NCI-H82 treated with DMSO at 0.1 percent for 48 hours (cell line): ENCODE results near the gene RHNO1.
A peak's percentile ranks its signal among the peaks of the same experiment; 100 is the strongest.
"Not testable (repeated sequence)": the region's sequence is repeated elsewhere in the genome, so short reads cannot be mapped to it uniquely, and the experiment has no call there.

Experiments
- DNase-seq: peaks from one replicate; lab custom pipeline; 2025; ENCODE audit not compliant: unreplicated experiment; lab: John Stamatoyannopoulos, UW

The RHNO1 gene

GRCh38 chr12:2858334-2858733 is 18.7 kb upstream of the RHNO1 start:
- no peak for DNase-seq

- DNase-seq: no peak
Observed at GRCh38 chr12:2858944-2859421, 18.0 kb upstream of the RHNO1 start.

GRCh38 chr12:2860170-2860569 is 16.9 kb upstream of the RHNO1 start:
- DNase-seq: no peak

- DNase-seq: no peak
Observed at GRCh38 chr12:2862876-2863275, 14.1 kb upstream of the RHNO1 start.

GRCh38 chr12:2863402-2863801 is 13.6 kb upstream of the RHNO1 start:
- not testable (repeated sequence) for DNase-seq

- no peak for DNase-seq
Observed at GRCh38 chr12:2864198-2864597, 12.8 kb upstream of the RHNO1 start.

GRCh38 chr12:2868986-2869632 is 7.9 kb upstream of the RHNO1 start:
- not testable (repeated sequence) for DNase-seq

- peak; percentile 9 for DNase-seq
Observed at GRCh38 chr12:2876431-2877046, 484 bp upstream of the RHNO1 start.

- peak; percentile 80 for DNase-seq
Observed at GRCh38 chr12:2877953-2878732, 1.1 kb downstream of the RHNO1 start.

GRCh38 chr12:2879853-2880252 is 2.8 kb downstream of the RHNO1 start:
- DNase-seq: no peak

GRCh38 chr12:2884810-2885209 is 7.8 kb downstream of the RHNO1 start:
- no peak for DNase-seq

- no peak for DNase-seq
Observed at GRCh38 chr12:2886768-2887450, 9.9 kb downstream of the RHNO1 start.

GRCh38 chr12:2890001-2890387 is 13.0 kb downstream of the RHNO1 start:
- DNase-seq: no peak

GRCh38 chr12:2890388-2891239 is 13.6 kb downstream of the RHNO1 start, which contains the start of gene TULP3:
Gene TULP3, plus strand, starts transcription at chr12:2890891. Its CDS starts 57 bp downstream, at chr12:2890948.
- DNase-seq: peak; percentile 95

- peak; percentile 22 for DNase-seq
Observed at GRCh38 chr12:2891240-2892053, 14.4 kb downstream of the RHNO1 start.

GRCh38 chr12:2892246-2892645 is 15.2 kb downstream of the RHNO1 start:
- DNase-seq: no peak

- DNase-seq: no peak
Observed at GRCh38 chr12:2893007-2893406, 16.0 kb downstream of the RHNO1 start.

- DNase-seq: no peak
Observed at GRCh38 chr12:2895051-2895451, 18.0 kb downstream of the RHNO1 start.

- DNase-seq: no peak
Observed at GRCh38 chr12:2895511-2895910, 18.5 kb downstream of the RHNO1 start.

GRCh38 chr12:2897418-2897817 is 20.4 kb downstream of the RHNO1 start:
- DNase-seq: no peak
